Measurements from ENCODE around the gene CSTA.

CSTA gene

DNA sequence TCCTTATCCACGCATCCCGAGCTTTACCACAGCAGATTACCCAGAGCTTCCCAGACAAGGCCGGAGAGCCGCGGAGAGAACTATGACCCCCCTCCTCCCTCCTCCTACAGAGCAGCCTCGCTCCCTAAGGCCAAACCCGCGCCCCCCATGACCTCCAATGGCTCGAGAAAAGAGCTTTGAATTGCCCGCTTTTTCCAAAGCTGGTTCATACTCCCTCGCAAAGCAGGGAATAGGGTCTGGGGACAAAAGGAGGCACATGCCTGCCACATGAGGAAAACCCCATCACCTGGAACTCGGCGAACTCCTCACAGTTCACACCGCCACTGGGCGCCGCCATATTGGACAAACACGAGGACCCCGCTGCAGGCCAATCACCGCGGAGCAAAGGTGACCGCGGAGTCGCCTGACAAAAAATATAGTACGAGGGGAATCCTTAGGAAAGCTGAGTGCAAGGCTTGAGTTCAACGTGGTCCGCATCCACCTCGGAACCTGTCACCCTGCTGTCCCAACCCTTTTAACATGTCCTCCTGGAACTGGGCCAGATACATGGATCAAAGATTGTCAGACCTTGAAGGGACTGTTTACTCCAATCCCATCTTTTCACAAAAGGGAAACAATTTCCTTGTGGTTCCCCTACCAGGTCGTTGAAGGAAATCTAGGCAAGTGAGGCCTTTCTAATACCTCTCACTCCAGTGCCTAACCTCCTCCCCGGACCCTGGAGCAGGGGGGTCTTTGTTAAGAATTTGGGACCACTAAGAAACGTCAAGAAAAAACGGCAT, 58.0 kb downstream of the CSTA start, which contains the start of gene MIX23:
Gene MIX23 (minus strand): TSS at position 344 of the 779 bp plus-strand sequence. CDS start 7 bp downstream, at position 337.
- DNase-seq (ENCODE audit: low read depth) = peak; percentile 82

GRCh38 chr3:122383771-122384697, 59.0 kb downstream of the CSTA start, which contains the start of gene FAM162A:
TSS of gene FAM162A (plus strand) at chr3:122384182. CDS start at chr3:122384266, 84 bp downstream.
- peak; percentile 94 for DNase-seq (ENCODE audit: low read depth)

GRCh38 chr3:122387709-122388108, 62.7 kb downstream of the CSTA start:
- DNase-seq (ENCODE audit: low read depth) = no peak

DNA sequence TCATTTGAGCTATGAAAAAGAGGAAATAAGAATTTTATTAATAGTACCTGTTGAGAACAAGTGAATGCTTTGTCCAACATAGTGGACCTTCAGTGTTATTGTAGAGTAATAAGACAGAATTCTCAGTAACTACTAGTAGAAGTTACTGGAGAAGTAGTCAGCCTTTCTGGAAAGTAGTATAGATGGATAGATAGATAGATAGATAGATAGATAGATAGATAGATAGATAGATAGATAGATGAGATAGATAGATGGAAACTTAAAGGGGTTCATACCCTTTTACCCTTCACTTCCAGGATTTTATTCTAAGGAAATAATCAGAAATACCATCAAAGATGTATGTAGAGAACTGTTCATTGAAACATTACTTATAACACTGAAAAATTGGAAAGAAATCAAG, 64.1 kb downstream of the CSTA start:
- no peak for DNase-seq (ENCODE audit: low read depth)

GRCh38 chr3:122389892-122390291, 64.8 kb downstream of the CSTA start:
- DNase-seq (ENCODE audit: low read depth) = no peak

GRCh38 chr3:122390665-122391064, 65.6 kb downstream of the CSTA start:
- DNase-seq (ENCODE audit: low read depth) = no peak

All from activated T-cell treated with anti-CD3 and anti-CD28 coated beads for 48 hours (primary cell).